NCI-H1417 treated with DMSO at 0.1 percent for 48 hours (cell line): Measurements from ENCODE around the gene NGEF.

ENCODE experiments used
- DNase-seq: peaks from one replicate; lab custom pipeline; 2025; lab: John Stamatoyannopoulos, UW

NGEF gene

DNA sequence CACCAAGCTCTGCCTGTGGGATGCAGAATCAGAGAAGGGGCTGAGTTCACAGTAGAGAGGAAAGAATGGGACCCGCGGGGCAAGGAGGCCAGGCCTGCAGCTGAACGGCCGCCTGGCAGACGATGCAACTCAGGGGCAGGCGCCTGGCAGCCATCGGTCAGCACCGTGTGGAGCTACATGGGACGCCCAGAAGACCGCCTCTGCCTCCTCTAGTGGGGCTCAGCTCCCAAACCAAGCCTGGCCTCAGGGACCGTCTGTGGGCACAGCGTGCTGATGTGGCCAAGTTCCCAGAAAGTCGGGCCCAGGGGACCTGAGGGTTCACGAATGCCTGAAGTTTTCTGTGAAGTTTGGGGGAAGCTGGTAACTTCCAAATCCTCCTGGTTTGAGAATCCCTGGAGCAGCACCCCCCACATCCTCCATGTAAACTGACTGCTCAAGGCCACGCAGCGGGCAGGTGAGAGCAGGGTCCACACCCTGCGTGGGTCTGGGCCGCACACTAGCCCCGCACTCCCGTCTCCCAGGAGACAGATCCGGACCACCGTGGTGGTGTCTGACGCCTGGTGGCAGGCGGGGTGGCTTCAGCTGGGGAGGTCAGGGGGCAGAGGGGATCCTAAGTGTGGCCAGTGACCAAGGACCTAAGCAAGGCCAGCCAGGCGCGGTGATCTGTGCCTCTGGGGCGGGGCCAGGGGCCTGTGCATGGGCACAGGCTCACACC, 128.3 kb downstream of the NGEF start:
- DNase-seq, result no peak

- no peak for DNase-seq
Observed at GRCh38 chr2:232884001-232884421, 129.0 kb downstream of the NGEF start.

GRCh38 chr2:232883116-232883721, 129.8 kb downstream of the NGEF start:
- DNase-seq, result no peak

DNA sequence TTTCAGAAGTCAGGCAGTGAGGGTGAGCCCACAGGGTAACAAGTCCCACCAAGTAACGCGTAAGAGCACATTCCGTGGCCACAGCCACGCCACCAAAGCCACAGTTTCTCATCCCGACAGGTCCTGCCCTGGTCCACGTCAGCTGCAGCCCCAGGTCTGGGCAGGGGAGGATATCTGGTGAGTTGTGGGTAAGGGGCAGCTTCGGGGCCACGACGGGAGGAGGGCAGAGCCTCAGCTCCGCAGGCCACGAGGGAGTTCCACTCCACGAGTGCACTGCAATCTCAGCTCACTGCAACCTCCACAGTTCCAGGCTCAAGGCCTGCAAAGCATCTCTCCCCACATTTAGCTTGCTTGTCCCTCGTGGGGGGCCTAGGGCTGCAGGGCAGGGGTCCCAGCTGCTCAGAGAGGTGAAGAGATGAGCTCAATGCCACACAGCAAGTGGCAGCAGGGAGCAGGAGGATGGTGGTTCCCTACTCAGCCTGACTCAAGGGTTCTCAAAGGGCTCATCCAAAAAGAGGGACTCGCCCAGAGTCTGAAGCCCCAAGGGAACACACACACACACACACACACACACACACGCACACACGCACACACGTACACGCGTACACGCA, 130.4 kb downstream of the NGEF start:
- DNase-seq, result no peak

DNA sequence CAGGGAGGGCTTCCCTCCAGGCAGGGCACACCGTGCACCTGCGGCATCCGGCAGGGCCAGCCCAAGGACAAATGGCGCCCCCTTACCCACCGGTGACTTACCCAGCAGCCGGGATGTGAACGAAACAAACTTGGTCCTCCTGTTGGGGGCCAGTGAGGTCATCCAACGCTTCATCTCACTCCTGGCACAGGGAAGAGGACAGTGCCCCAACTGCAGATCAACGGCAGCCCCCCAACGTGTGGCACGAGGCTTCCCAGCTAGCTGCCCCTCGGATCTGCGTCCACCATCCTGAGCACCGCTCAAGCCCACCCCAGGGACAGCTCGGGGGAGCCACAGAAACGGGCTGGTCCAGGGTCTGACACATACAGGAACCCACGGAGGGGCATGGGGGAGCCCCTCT, 131.0 kb downstream of the NGEF start:
- no peak for DNase-seq

DNA sequence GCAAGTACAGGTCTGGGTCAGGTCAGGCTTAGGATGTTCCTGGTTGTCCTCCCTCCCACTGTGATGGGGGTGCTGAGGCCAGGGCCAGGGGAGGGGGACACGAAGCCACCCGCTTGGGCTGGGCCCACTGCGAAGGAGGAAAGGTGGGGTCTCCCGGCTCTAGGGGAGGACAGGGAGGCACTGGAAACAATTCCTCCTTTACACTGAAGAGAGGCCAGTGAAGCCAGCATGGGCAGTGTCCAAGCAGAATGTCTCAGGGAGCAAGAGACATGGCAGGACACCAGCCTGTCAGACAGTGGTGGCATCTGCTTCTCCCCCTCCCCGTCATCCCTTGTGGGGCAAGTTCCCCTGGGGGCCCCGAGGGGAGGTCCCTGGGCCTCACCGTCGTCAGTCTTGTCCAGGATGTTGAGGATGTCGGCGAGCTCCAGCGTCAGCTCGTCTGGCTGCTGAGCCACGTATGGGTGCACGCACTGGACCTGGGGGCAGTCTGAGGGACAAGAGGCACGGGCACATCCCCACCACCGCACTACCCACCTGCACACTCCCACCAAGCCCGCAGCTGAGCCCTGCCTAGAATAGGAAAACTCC, 132.2 kb downstream of the NGEF start:
- DNase-seq, result no peak

DNA sequence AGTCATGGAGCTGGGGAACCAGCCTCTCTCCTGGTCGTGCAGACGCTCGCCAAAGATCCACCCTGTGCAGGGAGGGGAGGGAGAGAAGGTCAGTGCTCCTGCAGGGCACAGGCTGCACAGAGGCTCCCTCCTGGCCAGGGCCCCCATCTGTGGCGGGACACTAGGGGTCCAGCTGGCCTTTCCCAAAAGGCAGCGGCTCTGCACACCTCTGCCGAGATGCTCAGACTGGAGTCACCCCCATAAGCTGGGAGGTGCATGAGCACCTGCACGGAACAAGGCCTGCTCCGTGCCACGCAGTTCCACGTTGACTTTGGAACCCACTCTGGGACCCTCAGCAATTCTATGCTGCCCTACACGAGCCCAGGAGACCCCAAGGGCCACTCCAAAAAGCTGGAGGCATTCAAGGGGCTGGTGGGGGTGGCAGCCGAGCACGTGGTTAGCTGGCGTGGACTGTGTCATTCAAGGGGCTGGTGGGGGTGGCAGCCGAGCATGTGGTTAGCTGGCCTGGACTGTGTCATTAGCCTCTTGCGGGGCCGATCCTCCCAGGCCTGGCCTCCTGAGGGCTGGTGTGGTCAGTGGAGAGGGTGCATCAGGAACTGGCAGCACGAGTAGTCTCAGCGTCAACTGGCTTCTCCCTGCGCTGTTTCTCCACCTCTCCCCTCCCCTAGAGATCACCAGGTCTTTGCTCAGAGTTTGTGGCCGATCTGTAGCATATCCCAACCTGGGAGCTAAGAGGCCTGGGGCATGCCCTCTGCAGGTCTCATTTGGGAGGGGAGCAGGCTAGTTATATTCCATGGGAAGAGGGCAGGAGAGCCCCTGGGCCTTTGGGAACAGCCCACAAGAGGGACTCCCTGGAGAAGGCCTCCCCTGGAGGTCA, 133.2 kb downstream of the NGEF start:
- DNase-seq, result no peak

DNA sequence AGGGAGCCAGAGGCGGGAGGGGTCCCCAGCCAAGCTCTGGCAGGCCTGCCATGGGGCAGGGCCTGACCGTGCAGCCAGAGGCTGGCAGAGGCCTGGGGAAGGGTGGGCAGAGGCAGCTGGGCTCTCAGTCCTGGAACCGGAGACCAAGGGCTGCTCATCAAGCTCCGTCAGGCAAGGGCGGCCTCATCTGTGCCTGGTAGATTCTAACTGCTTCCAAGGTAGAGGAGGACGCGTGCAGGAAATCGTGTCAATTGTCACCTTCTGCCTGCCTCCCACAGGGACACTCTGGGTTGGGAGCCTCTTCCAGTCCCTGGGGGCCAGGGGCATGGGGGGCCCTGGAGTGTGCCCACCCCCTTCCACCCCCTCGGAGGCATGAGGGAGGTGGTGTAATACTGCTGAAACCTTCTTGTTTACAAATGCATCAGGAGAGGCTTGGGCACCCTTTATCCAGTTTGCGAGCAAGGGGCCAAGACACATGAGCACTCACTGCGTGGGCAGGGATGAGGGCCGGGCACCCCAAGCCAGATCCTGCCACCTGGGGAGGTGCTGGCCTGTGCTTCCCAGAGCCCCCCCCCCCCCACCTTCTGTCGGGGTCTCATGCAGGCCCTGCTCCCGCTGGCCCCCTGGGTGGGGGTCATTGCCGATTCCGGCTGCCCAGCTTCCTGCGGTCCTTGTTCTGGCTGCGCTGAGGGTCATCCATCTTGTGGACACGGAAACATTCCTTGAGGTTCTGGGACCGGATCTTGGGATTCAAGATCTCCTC, 134.0 kb downstream of the NGEF start:
- DNase-seq, result no peak

DNA sequence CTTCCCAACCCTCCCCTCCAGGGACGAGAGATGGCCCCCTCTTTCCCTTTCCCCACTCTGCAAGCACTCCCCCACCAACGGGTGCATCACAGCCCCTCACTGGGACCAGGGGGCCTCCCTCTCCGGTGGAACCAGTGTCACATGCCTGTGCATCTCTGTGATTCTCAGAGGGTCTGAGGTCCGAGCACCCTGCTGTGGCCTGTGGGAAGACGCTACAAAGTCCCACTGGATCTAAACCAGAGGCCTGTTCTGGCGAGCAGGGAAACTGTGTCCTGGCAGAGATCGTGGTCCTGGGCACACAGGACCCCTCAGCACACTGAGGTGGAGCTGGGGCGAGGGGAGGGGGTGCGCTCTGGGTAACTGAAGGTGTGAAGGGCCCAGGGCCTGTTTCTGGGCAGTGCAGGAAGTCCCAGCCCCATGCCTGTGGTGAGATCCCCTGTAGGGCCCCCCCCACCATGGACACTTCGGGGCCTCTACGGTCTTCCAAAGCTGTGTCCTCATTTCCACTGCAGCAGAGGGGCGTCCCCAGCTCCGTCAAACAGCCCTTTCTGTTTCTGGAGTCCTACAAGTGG, 135.0 kb downstream of the NGEF start:
- DNase-seq, result no peak

DNA sequence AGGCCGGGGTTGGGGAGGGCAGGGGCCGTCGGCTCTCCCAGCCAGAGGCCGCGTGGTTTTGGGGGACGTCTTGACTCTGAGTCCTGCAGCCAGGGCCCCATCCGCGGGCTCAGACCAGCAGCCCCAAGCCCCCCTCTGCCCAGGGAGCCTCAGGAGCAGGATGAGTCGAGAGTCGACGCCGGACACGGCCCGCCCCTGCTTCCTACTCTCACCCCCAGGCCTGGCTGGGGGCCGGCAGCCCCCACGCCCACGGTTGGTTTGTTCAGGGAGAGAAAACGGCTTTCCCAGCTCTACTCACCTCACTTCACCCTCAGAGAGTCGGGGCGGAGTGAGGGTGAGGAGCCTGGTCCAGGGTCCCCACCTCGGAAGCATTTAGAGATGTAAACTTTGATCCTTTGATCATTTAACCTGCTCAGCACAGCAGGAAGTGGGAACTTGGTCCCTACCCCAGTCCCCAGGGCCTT, 136.0 kb downstream of the NGEF start:
- DNase-seq, result no peak

GRCh38 chr2:232876161-232876977, 136.7 kb downstream of the NGEF start:
- DNase-seq, result peak; percentile 11

DNA sequence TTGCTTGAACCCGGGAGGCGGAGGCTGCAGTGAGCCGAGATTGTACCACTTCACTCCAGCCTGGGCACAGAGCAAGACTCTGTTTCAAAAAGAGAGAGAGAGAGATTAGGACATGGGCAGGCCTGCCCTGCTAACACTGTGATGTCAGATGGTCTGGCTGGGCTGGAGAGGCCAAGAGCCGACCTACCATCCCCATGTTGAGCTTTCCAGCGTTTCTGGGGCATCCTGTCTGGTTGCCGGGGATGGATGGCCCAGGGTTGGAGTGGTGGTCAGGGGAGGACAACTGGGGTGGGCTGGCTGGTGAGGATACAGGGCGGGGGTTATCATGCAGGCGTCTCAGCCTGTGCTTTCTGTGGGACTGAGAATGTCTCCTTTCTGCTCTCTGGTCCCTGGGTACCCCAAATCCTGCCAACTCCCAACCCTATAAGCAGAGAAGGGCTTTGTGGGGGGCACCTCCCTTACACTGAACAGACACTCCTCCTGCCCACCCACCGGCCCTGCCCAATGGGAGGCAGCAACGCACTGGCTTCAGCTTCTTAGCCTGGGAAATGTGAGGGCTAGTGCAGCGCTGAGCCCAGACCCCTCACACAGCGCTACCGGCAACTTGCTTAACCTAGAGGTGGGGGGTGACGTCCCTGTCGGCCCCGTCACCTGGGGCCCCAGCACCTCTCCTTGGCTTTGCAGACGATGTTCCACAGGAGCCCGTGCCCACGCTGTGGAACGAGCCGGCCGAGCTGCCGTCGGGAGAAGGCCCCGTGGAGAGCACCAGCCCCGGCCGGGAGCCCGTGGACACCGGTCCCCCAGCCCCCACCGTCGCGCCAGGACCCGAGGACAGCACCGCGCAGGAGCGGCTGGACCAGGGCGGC, 137.6 kb downstream of the NGEF start:
- no peak for DNase-seq

DNA sequence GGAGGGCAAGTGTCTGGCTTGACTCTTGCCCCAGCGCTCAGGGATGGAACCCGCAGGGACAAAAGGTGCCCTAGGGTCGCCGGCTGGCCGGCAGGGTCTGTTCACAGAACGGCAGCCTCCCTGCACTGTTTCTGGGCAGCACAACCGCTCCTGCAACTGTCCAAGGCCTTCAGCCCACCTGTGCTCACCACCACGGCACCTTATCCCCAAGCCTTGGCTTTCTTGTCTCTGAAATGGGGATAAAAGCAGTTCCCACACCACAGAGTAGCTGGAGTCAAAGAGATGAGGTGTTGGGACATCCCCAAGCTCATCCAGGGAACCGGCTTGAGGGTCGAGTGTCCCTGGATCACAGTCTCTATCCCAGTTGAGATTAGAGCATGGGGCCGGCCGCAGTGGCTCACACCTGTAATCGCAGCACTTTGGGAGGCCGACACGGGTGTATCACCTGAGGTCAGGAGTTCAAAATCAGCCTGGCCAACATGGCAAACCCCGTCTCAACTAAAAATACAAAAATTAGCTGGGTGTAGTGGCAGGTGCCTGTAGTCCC, 138.3 kb downstream of the NGEF start:
- no peak for DNase-seq

DNA sequence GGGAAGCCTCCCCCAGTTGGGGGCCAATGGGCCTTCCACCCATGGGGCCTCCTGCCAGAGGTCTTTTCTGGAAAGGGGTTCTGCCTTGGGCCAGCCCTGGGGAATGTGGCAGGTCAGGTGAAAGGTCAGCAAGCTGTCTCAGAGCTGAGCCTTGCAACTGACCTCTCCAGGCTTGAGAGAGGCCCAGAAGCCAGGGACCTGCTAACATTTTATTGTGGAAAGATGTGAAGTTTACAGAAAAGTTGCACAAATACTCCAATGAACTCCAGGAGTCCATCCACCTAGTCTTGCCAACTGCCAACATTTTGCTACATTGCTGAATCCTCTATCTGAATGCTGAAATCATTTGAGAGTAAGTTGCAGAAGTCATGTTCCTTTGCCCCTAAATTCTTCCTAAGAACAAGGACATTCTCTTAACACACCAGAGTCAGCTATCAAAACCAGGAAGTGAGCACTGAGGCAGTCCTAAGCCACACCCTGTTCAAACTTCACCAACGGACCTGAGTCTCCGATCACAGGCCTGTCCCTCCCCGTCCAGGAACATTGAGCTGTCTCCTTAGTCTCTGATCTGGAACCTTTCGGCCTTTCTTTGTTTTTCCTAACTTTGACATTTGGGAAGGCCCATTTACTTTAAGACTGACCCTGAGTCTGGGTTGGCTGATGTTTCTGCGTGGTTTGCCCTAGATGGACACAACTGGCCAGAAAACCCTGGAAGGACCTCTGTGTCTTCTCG, 139.0 kb downstream of the NGEF start:
- DNase-seq, result no peak

GRCh38 chr2:232873292-232873908, 139.7 kb downstream of the NGEF start:
- no peak for DNase-seq

GRCh38 chr2:232872826-232873225, 140.2 kb downstream of the NGEF start:
- no peak for DNase-seq
